B cell (primary cell): ENCODE measurements around the gene RALB. TPM values are rescaled to one million over a fixed set of nuclear protein-coding genes. Genes with fewer than 3 reads are reported as not detected.
A peak's percentile ranks its signal among the peaks of the same experiment; 100 is the strongest.

Experiments
- ATAC-seq: fragments of 200-7000 bp; cut with Tn5 transposase; one replicate; pipeline ENCODE4 v1.10.0; 2021; ENCODE audit warnings: low read depth, mild to moderate bottlenecking, moderate number of reproducible peaks, moderate library complexity
- CTCF ChIA-PET: fragments of 350-600 bp; sonication (Branson Sonifier 250); formaldehyde crosslinking; loops from one replicate; lab custom pipeline; 2021; ENCODE audit warnings: antibody characterized with exemption, inconsistent platforms; lab: Charles Lee
- POLR2A ChIA-PET: fragments of 350-600 bp; sonication (Branson Sonifier 250); formaldehyde crosslinking; loops from one replicate; lab custom pipeline; 2021; ENCODE audit warnings: antibody characterized with exemption; lab: Charles Lee
- DNase-seq: peaks from one replicate; pipeline ENCODE4 v3.0.0; 2013
- H2AFZ ChIP-seq: 2 replicates; pipeline ENCODE4 v1.6.1; 2012; ENCODE audit warnings: mild to moderate bottlenecking, low read depth, low read length; ENCODE audit not compliant: insufficient read depth, poor library complexity, severe bottlenecking
- H3K27ac ChIP-seq, 2 donors: 1 replicate in 1 of 2; 2 replicates in 1 of 2; pipeline ENCODE4 v1.5.1; 2012 to 2013; ENCODE audit warnings: low read length in 2 of 2, mild to moderate bottlenecking in 2 of 2, moderate library complexity in 1 of 2
- H3K27me3 ChIP-seq, 4 experiments: fragments of 200-600 bp in 1 of 4; sonication (generic) in 1 of 4; replicated peaks in 1 of 4; 1 replicate in 2 of 4; 2 replicates in 2 of 4; pipeline versions ENCODE4 v1.6.1 to v1.7.0; 2013 to 2016; ENCODE audit warnings: low read length in 3 of 4, mild to moderate bottlenecking in 2 of 4, mixed read lengths in 1 of 4, moderate library complexity in 1 of 4; ENCODE audit not compliant: insufficient read depth in 4 of 4, control insufficient read depth in 3 of 4; ENCODE audit errors: control extremely low read depth in 1 of 4
- H3K36me3 ChIP-seq, 2 experiments: replicated peaks in 1 of 2; 1 replicate in 1 of 2; 2 replicates in 1 of 2; pipeline versions ENCODE4 v1.6.1 to v1.7.1; 2013; ENCODE audit warnings: low read length in 1 of 2; ENCODE audit not compliant: insufficient read depth in 2 of 2, control insufficient read depth in 1 of 2; ENCODE audit errors: control extremely low read depth in 1 of 2, extremely low read depth in 1 of 2
- H3K4me1 ChIP-seq, 2 donors: fragments of 200-600 bp in 1 of 2; sonication (generic) in 1 of 2; 1 replicate in 1 of 2; 2 replicates in 1 of 2; pipeline versions ENCODE4 v1.5.1 to v1.6.1; 2013 to 2017; ENCODE audit warnings: low read length in 2 of 2; ENCODE audit not compliant: control insufficient read depth in 2 of 2, insufficient read depth in 2 of 2
- H3K4me2 ChIP-seq: replicated peaks from 2 replicates; pipeline ENCODE3; 2012; ENCODE audit warnings: mild to moderate bottlenecking, low read depth, low read length; ENCODE audit not compliant: poor library complexity, severe bottlenecking
- H3K4me3 ChIP-seq, 5 experiments: fragments of 200-600 bp in 1 of 5; sonication (generic) in 1 of 5; 1 replicate in 3 of 5; 2 replicates in 2 of 5; pipeline versions ENCODE4 v1.5.1 to v1.7.0; 2011 to 2016; ENCODE audit warnings: low read length in 4 of 5, mild to moderate bottlenecking in 4 of 5, low read depth in 2 of 5, control low read depth in 1 of 5, moderate library complexity in 1 of 5; ENCODE audit not compliant: insufficient read depth in 1 of 5; ENCODE audit errors: control extremely low read depth in 1 of 5, extremely low read depth in 1 of 5
- H3K79me2 ChIP-seq: fragments of 200-600 bp; sonication (generic); one replicate; pipeline ENCODE4 v1.6.0; 2016; ENCODE audit warnings: low read length; ENCODE audit not compliant: control insufficient read depth, insufficient read depth
- H3K9ac ChIP-seq: fragments of 200-600 bp; sonication (generic); 2 replicates; pipeline ENCODE4 v1.6.1; 2017; ENCODE audit warnings: mild to moderate bottlenecking, low read length, moderate library complexity
- H3K9me3 ChIP-seq, 3 donors: one replicate each; pipeline versions ENCODE4 v1.6.1 to v1.7.1; 2013; ENCODE audit warnings: low read length in 2 of 3; ENCODE audit not compliant: control insufficient read depth in 2 of 3, insufficient read depth in 1 of 3; ENCODE audit errors: control extremely low read depth in 1 of 3
- H4K20me1 ChIP-seq: 2 replicates; pipeline ENCODE4 v1.6.0; 2012; ENCODE audit warnings: mild to moderate bottlenecking, low read length; ENCODE audit not compliant: insufficient read depth, control insufficient read depth, poor library complexity, severe bottlenecking
- H3K27ac Mint-ChIP-seq: one replicate; pipeline ENCODE4 v1.8.0; 2021; ENCODE audit warnings: mixed read lengths
- H3K27me3 Mint-ChIP-seq: one replicate; pipeline ENCODE4 v1.8.0; 2021; ENCODE audit warnings: mixed read lengths
- H3K4me1 Mint-ChIP-seq: one replicate; pipeline ENCODE4 v1.8.0; 2021; ENCODE audit warnings: mixed read lengths
- H3K4me3 Mint-ChIP-seq: one replicate; pipeline ENCODE4 v1.8.0; 2021; ENCODE audit warnings: mixed read lengths
- H3K9me3 Mint-ChIP-seq: one replicate; pipeline ENCODE4 v1.8.0; 2022; ENCODE audit warnings: mixed read lengths; ENCODE audit not compliant: insufficient read depth
- EZH2 ChIP-seq: IDR thresholded peaks from 2 replicates; pipeline ENCODE4 v1.6.1; 2012; ENCODE audit warnings: borderline replicate concordance, low read depth, mild to moderate bottlenecking, moderate library complexity, low read length; ENCODE audit not compliant: insufficient read depth, poor library complexity, severe bottlenecking
- WGBS: methylation state at CpG from one replicate; pipeline ENCODE4 v1.1.5; 2013; ENCODE audit warnings: missing lambda C conversion rate; ENCODE audit not compliant: insufficient coverage; 5-methylcytosine and 5-hydroxymethylcytosine counted together
- intact Hi-C: fragments of 100-400 bp; cut with micrococcal nuclease; formaldehyde crosslinking; loops from one replicate; pipeline ENCODE4 v1.10.0; 2022
- polyA plus RNA-seq: library from polyadenylated mRNA; depleted of rRNA; stranded (reverse); fragments of >200 nt; gene quantifications from 2 replicates; pipeline ENCODE4 v1.2.3, GENCODE V29; 2012
- total RNA-seq, 2 donors: library from RNA; stranded (reverse); fragments of 120-200 nt in 1 of 2; gene quantifications; 1 replicate in 1 of 2; 2 replicates in 1 of 2; pipeline versions ENCODE4 v1.2.3 to v1.2.4, GENCODE V29; 2013 to 2022
- TF ChIP-seq, protein P1 (sequence below): fragments of 200-600 bp; IDR thresholded peaks from one replicate; pipeline ENCODE4 v1.8.0; 2022; ENCODE audit warnings: antibody characterized with exemption, mild to moderate bottlenecking

RALB gene
- total and polyA plus RNA-seq, 2 donors (not counting 1 experiment from before 2014, with no cell fraction given), result 19.3 to 35.9 TPM

- peaks cover 0 to 5% (median 0%) of the 10 kb centered on the region in 3 donors for H3K9me3 ChIP-seq
- no peaks in the 10 kb centered on the region for H3K36me3 ChIP-seq
- CTCF ChIA-PET, result interaction anchor here (0.7 to 4.7 kb wide), 40 partner anchors 8 to 636 kb away, joined by 3 to 82 read pairs (median 5); partner anchors contain the start of genes RALB and TMEM185B
- H3K27me3 Mint-ChIP-seq, result peaks cover 22% of the 10 kb centered on the region
- H3K27ac ChIP-seq, result no peak overlapping the region
- peak overlapping the region; percentile 61 for H3K9ac ChIP-seq
- ATAC-seq (no peak), DNase-seq (no peak)
- H2AFZ ChIP-seq, result peak overlapping the region; percentile 87
- no peaks in the 10 kb centered on the region for H4K20me1 ChIP-seq
- H3K79me2 ChIP-seq, result no peaks in the 10 kb centered on the region
- TF ChIP-seq, protein P1, sequence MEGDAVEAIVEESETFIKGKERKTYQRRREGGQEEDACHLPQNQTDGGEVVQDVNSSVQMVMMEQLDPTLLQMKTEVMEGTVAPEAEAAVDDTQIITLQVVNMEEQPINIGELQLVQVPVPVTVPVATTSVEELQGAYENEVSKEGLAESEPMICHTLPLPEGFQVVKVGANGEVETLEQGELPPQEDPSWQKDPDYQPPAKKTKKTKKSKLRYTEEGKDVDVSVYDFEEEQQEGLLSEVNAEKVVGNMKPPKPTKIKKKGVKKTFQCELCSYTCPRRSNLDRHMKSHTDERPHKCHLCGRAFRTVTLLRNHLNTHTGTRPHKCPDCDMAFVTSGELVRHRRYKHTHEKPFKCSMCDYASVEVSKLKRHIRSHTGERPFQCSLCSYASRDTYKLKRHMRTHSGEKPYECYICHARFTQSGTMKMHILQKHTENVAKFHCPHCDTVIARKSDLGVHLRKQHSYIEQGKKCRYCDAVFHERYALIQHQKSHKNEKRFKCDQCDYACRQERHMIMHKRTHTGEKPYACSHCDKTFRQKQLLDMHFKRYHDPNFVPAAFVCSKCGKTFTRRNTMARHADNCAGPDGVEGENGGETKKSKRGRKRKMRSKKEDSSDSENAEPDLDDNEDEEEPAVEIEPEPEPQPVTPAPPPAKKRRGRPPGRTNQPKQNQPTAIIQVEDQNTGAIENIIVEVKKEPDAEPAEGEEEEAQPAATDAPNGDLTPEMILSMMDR, result no peak
- no peak for TF ChIP-seq EZH2
- peak overlapping the region; percentile 92 for H3K4me2 ChIP-seq
- no peak overlapping the region for H3K27ac Mint-ChIP-seq
- no peaks in the 10 kb centered on the region for H3K9me3 Mint-ChIP-seq
- 87% methylated on average over 38 of the region's 39 CpGs for WGBS
- intact Hi-C loops, result loop anchor here (1.0 to 2.0 kb wide), 6 partner anchors 61 to 673 kb away; partner anchors contain the start of gene RALB
- H3K4me3 Mint-ChIP-seq, result peak overlapping the region; percentile 86
- POLR2A ChIA-PET, result interaction anchor here (0.6 to 1.0 kb wide), 2 partner anchors 82 to 84 kb away, joined by 5 to 7 read pairs; no protein-coding TSS in a partner anchor
- peak overlapping the region in 1 of 5 experiments; percentile 35 for H3K4me3 ChIP-seq
- peaks cover 12% of the 10 kb centered on the region for H3K4me1 Mint-ChIP-seq
- peaks cover 0 to 16% (median 1%) of the 10 kb centered on the region in 4 experiments for H3K27me3 ChIP-seq
- H3K4me1 ChIP-seq, result peaks cover 10 to 11% of the 10 kb centered on the region in 2 donors
Observed at GRCh38 chr2:120313695-120314615, 61.3 kb downstream of the RALB start.
